ENCODE measurements around the gene HIPK3. TPM values are rescaled to one million over a fixed set of nuclear protein-coding genes. Genes with fewer than 3 reads are reported as not detected.

Gene HIPK3
- total RNA-seq, 1 donor from 2014 or later, result 33.1 TPM

DNA sequence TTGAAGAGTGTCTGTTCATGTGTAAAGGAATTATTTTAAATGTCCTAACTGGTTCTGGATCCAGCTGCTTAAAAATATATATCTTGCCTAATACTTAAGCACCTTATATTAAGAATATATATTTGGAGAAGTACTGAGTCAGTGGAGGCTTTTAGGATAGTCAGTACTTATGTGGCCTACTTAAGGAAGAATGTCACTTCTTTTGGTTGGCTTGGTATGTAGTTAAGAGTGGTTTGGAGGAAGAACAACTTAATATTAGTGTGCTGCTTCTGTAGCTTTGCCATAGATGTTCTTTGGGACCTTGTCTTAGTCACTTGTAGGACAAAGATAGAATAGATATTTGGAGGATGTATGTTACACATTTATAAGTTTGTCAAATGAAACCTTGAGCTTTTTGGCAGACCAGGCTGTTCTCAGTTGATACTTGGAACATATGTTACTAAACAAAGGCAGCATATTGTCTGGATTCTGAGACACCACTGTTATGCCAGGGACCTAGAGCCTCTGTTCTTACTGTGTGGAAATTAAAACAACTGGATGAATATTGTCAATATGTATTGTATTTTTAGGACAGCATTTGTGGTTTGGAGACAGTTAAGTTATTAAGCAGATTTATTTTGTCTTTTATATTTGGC is 4.9 kb downstream of the HIPK3 start:
- Histone ChIP-seq H4K20me1 (ENCODE audit: low read depth) (peaks cover 54% of the 10 kb centered on the region), H3K9me3 (ENCODE audit: low read depth) (no peaks in the 10 kb centered on the region), H2AFZ (replicated peaks) (no peak overlapping the region), H3K27ac (no peak overlapping the region), H3K79me2 (ENCODE audit: low read depth) (peaks cover 87% of the 10 kb centered on the region), H3K9ac (no peak overlapping the region), H3F3A (ENCODE audit: low read depth) (peaks cover 26% of the 10 kb centered on the region), H3K4me3 (no peak overlapping the region), H3K4me1 (peaks cover 16% of the 10 kb centered on the region), H3K36me3 (no peaks in the 10 kb centered on the region), H3K27me3 (no peaks in the 10 kb centered on the region), H3K4me2 (no peak overlapping the region)
- TF ChIP-seq, protein P1, sequence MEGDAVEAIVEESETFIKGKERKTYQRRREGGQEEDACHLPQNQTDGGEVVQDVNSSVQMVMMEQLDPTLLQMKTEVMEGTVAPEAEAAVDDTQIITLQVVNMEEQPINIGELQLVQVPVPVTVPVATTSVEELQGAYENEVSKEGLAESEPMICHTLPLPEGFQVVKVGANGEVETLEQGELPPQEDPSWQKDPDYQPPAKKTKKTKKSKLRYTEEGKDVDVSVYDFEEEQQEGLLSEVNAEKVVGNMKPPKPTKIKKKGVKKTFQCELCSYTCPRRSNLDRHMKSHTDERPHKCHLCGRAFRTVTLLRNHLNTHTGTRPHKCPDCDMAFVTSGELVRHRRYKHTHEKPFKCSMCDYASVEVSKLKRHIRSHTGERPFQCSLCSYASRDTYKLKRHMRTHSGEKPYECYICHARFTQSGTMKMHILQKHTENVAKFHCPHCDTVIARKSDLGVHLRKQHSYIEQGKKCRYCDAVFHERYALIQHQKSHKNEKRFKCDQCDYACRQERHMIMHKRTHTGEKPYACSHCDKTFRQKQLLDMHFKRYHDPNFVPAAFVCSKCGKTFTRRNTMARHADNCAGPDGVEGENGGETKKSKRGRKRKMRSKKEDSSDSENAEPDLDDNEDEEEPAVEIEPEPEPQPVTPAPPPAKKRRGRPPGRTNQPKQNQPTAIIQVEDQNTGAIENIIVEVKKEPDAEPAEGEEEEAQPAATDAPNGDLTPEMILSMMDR (IDR thresholded peaks at IDR 0.05), result no peak
- TF ChIP-seq EZH2phosphoT487 (IDR thresholded peaks at IDR 0.05) (no peak), EZH2 (IDR thresholded peaks at IDR 0.05) (no peak)
- H3K9me3 Mint-ChIP-seq, result peaks cover 3% of the 10 kb centered on the region
- H3K4me3 Mint-ChIP-seq, result no peak overlapping the region
- H3K27ac Mint-ChIP-seq, result no peak overlapping the region
- peaks cover 33% of the 10 kb centered on the region for H3K4me1 Mint-ChIP-seq
- no peak for DNase-seq (ENCODE audit: low spot score)
- peaks cover 8% of the 10 kb centered on the region for H3K27me3 Mint-ChIP-seq (ENCODE audit: insufficient read depth, low read depth)
- peaks cover 2% of the 10 kb centered on the region for H3K36me3 Mint-ChIP-seq

DNA sequence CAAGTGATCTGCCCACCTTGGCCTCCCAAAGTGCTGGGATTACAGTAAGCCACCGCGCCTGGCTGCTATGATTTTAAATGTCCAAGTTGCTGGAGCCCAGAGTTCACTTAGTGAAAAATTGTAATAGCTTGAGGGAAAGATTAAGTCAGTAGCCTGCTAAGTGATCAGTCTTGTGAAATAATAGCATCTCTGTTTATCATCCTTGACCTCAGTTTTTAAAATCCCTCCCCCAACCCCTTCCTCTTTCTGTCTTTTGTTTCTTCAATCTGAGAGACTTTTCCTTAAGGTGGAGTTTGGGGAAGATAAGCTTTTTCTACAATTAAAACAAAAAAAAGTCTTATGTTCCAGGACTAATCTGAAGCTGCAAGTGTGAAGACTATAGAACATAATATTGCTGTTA is 6.4 kb downstream of the HIPK3 start:
- Histone ChIP-seq H3K4me2 (no peak overlapping the region), H3K9ac (no peak overlapping the region), H3K27ac (no peak overlapping the region), H4K20me1 (ENCODE audit: low read depth) (peaks cover 50% of the 10 kb centered on the region), H3K4me3 (no peak overlapping the region), H3K79me2 (ENCODE audit: low read depth) (peaks cover 97% of the 10 kb centered on the region), H3K27me3 (no peaks in the 10 kb centered on the region), H3K36me3 (no peaks in the 10 kb centered on the region), H3F3A (ENCODE audit: low read depth) (peaks cover 13% of the 10 kb centered on the region), H3K9me3 (ENCODE audit: low read depth) (no peaks in the 10 kb centered on the region), H3K4me1 (peaks cover 16% of the 10 kb centered on the region), H2AFZ (replicated peaks) (no peak overlapping the region)
- H3K4me3 Mint-ChIP-seq, result no peak overlapping the region
- H3K4me1 Mint-ChIP-seq, result peaks cover 32% of the 10 kb centered on the region
- H3K27ac Mint-ChIP-seq, result no peak overlapping the region
- peaks cover 3% of the 10 kb centered on the region for H3K27me3 Mint-ChIP-seq (ENCODE audit: insufficient read depth, low read depth)
- TF ChIP-seq, protein P1 (IDR thresholded peaks at IDR 0.05), result no peak
- TF ChIP-seq EZH2 (IDR thresholded peaks at IDR 0.05) (no peak), EZH2phosphoT487 (IDR thresholded peaks at IDR 0.05) (no peak)
- DNase-seq (ENCODE audit: low spot score), result no peak
- H3K36me3 Mint-ChIP-seq, result peaks cover 2% of the 10 kb centered on the region
- peaks cover 1% of the 10 kb centered on the region for H3K9me3 Mint-ChIP-seq

DNA sequence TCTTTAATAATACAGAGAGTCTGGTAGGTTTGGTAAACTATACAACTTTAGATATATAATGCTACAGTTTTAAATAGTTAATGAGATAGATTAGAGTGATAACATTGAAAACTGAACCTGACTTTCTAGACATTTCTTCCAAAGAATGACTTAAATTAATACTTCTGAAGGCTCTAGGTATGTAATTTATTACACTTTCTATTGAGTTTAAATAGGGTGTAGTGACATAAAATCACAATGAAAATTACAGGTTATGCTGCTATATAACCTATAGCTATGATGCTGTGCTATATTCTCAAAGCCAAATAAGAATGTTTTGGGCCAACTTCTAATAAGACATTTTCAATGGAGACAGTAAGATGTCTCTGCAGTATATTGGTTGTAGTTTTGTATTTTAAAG is 7.7 kb downstream of the HIPK3 start:
- Histone ChIP-seq H3K79me2 (ENCODE audit: low read depth) (peaks cover 94% of the 10 kb centered on the region), H4K20me1 (ENCODE audit: low read depth) (peaks cover 41% of the 10 kb centered on the region), H3K27me3 (no peaks in the 10 kb centered on the region), H3K4me2 (no peak overlapping the region), H3K4me3 (no peak overlapping the region), H3K36me3 (no peaks in the 10 kb centered on the region), H3F3A (ENCODE audit: low read depth) (no peaks in the 10 kb centered on the region), H3K9me3 (ENCODE audit: low read depth) (no peaks in the 10 kb centered on the region), H3K4me1 (peaks cover 6% of the 10 kb centered on the region), H2AFZ (replicated peaks) (no peak overlapping the region), H3K27ac (no peak overlapping the region), H3K9ac (no peak overlapping the region)
- Mint-ChIP-seq H3K36me3 (peaks cover 2% of the 10 kb centered on the region), H3K27me3 (ENCODE audit: insufficient read depth, low read depth) (no peaks in the 10 kb centered on the region), H3K27ac (no peak overlapping the region), H3K9me3 (no peaks in the 10 kb centered on the region), H3K4me3 (no peak overlapping the region), H3K4me1 (peaks cover 22% of the 10 kb centered on the region)
- no peak for DNase-seq (ENCODE audit: low spot score)
- no peak for TF ChIP-seq EZH2phosphoT487 (IDR thresholded peaks at IDR 0.05)
- TF ChIP-seq EZH2 (IDR thresholded peaks at IDR 0.05), result no peak
- TF ChIP-seq, protein P1 (IDR thresholded peaks at IDR 0.05), result no peak
